Sciatic nerve (tissue), 2 donors: Measurements from ENCODE around the gene GRIA1. TPM values are rescaled to one million over a fixed set of nuclear protein-coding genes. Genes with fewer than 3 reads are reported as not detected.

Experiments
- ATAC-seq: fragments of 200-7000 bp; cut with Tn5 transposase; one replicate; pipeline ENCODE4 v1.9.1; 2020; ENCODE audit warnings: mild to moderate bottlenecking, moderate library complexity
- DNase-seq: peaks from one replicate; pipeline ENCODE4 v3.0.0-alpha.2; 2020; ENCODE audit warnings: low spot score
- intact Hi-C: fragments of 100-400 bp; cut with DNase I; formaldehyde crosslinking; loops from one replicate; pipeline ENCODE4 v1.14.2; 2022
- total RNA-seq: library from RNA; stranded (reverse); fragmentation: NEBNext Ultra II Directional; extraction: Animal tissue kit (Norgen Biotek cat#: 25700); gene quantifications from one replicate; pipeline ENCODE4 v1.2.1, GENCODE V29; 2021
- donor health status: DM: no; HTN: no; CAD: no.
- donor health status: DM: no; HTN: no; CAD: no.

Gene GRIA1
- total RNA-seq = 1.4 TPM

DNA sequence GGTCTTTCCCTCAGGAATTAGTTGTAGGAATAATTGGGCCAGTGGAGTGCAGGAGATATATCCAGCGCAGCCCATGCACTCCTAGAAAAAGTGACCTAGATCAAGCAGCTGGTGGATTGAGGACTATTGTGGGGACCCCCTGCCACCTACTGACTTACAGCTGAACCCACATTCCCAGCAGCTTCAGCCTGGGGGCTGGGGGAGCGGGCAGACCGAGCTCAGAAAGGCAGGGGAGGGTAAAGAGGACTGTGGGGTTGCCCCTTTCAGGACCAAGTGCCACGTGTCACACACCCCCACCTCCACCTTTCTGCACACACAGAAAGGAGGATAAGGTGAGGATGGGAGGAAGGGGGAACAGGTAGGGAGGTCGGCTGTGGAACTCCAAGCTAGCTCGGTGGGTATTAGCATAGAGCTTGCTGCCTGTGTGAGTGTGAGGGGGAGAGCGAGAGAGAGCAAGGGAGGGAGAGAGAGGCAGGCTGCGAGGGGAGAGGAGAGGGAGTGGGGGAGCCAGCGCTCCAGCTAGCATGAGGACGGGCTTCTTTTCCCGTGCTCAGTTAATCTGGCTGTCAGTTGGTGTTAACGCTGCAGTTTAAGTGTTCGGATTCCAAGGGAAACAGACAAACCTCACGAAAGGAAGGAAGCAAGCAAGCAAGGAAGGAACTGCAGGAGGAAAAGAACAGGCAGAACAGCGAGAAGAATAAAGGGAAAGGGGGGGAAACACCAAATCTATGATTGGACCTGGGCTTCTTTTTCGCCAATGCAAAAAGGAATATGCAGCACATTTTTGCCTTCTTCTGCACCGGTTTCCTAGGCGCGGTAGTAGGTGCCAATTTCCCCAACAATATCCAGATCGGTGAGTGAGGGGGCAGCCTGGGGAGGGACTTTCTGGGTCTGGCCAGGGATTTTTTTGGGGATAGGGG, at the start of gene GRIA1:
TSS of gene GRIA1 (plus strand) at position 553 of the 920 bp plus-strand sequence.
- ATAC-seq = peak; percentile 63

DNA sequence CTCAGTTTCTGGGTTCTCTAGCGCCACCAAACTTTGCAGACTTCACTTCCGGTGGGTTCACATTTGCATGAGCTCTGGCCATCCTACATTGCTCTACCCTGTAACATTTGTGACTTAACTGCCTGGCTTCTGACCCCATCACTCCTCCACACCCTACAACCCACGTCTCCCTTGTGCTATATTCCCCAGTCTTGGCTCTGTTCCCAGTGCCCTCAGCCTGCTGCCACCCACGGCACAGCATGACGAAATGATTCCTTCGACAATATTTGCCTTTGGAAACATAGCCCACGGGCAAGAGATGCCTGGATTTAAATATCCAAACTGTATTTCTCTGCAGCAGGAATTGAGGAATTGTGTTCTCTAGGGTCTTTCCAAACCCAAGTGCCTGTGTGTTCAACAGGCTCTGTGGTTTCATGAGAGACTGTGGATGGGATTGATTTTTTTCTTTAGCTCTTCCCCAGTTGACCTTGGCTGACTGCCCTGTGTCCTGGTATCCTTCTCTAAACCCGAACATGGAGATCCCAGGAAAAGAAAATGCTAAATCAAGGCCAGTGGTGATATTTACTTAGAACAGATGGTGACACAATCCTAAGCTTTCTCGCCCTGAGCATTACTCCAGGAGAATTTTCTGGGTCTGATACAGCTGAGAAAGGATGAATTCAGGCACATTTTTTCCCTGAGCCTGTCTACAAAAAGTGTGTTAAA, 44.4 kb upstream of the GRIA1 start:
- intact Hi-C loops = no loop called here
- ATAC-seq (peak; percentile 90), DNase-seq (peak; percentile 72)

More for the DNA sequence above, at the start of gene GRIA1:
- intact Hi-C loops = no loop called here
- no peak for DNase-seq

- intact Hi-C loops = no loop called here
- no peak for ATAC-seq
- no peak for DNase-seq
Observed at GRCh38 chr5:153447534-153447933, 42.9 kb upstream of the GRIA1 start.

DNA sequence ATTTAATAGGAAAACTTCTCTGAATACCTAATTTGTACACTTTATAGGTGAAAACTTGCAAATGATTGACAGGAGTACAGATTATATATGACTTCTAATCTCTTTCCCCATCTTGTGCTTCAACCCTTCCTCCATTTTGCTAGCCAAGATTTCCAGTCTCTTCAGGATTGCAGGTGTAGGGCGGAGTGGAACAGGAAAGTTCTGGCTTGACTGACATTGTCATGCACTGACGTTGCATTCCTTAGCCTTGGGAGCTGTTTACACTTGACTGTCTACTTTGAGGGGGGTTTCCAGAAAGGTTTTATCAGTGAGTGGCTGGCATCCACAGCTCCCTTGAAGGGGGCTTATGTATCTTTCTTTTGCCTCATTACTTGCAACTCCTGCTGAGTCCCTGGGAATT, 34.1 kb upstream of the GRIA1 start:
- intact Hi-C loops = no loop called here
- DNase-seq (no peak), ATAC-seq (no peak)

GRCh38 chr5:153456993-153457392, 33.5 kb upstream of the GRIA1 start:
- DNase-seq = no peak
- no peak for ATAC-seq
- intact Hi-C loops = no loop called here

DNA sequence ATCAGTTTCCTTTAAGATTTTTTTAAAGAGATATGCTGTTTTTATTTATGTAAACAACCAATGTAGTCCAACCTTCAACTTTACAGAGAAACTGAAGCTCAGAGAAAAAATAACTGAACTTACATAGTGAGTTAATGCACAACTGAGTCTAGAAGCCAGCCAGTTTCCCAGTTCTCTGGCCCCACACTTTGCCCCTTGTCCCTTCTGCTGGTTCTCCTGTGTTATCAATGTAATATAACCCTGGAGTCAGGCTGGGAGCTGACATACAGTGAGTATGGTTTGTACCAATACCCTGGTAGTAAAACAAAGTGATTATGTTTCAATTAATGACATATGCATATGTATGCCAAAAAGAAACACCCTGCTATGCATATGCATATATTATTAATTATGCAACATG, 32.2 kb upstream of the GRIA1 start:
- intact Hi-C loops = no loop called here
- no peak for DNase-seq
- no peak for ATAC-seq

GRCh38 chr5:153459051-153459743, 31.3 kb upstream of the GRIA1 start:
- DNase-seq (no peak), ATAC-seq (no peak)
- intact Hi-C loops = no loop called here

GRCh38 chr5:153460421-153460820, 30.0 kb upstream of the GRIA1 start:
- DNase-seq (no peak), ATAC-seq (no peak)

GRCh38 chr5:153461341-153461740, 29.1 kb upstream of the GRIA1 start:
- ATAC-seq (no peak), DNase-seq (no peak)
- intact Hi-C loops = no loop called here

More at GRCh38 chr5:153460421-153460820, 30.0 kb upstream of the GRIA1 start:
- intact Hi-C loops = no loop called here

- ATAC-seq = no peak
- intact Hi-C loops = no loop called here
- no peak for DNase-seq
Observed at GRCh38 chr5:153463806-153464205, 26.7 kb upstream of the GRIA1 start.

DNA sequence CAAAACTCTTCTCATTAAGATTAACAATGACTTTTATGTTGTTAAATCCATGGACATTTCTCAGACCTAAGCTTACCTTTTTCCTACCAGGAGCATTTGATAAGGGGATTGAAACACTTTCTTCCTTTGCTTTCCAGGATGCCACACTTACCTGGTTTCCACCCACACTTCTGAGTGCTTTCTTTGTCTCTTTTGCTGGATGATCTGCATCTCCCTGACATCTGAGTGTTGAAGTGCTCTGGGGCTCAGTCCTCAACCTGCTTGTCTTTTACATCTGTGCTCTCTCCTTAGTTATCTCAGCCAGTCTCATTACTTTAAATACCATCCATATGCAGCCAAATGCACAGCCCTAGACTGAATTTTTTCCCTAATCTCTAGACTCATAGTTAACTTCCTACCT, 22.9 kb upstream of the GRIA1 start:
- intact Hi-C loops = no loop called here
- ATAC-seq (no peak), DNase-seq (no peak)

DNA sequence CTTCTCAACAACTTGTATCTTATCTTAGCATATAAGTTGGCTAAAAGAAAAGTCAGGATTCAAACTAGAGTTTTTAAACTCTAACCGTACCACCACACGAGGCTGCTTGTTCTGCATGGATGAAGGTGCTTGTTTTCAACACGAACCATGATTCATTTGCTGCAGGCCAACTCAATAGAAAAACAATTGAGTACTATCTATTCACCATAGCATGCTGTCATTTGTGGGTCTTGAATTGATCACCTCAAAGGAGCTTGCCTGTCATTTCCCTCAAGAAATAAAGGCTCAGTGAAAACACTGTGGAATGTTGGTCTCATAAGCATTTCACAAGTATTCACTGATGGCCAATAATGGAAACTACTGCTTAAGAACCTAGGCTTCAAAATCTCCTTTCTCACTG, 21.0 kb upstream of the GRIA1 start:
- intact Hi-C loops = no loop called here
- no peak for DNase-seq
- no peak for ATAC-seq

DNA sequence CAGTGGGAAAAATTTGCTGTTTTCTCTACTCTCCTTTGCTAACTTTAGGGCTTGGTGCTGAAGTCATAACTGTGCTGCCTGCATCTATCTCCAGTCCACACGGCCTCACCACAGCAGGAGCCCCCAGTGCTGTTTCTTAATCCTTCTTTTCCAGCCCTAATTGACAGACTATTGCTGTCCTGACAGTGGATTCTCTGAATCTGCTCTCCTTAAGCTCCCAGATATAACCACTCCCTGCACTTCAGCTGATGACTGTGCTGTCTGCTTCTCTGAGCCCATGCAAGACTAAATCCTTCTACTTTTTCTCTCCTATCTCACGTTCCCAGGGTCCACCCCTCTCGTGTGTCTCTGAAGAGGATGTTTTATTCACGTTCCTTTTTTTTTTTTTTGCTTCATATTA, 19.7 kb upstream of the GRIA1 start:
- ATAC-seq (no peak), DNase-seq (no peak)
- intact Hi-C loops = no loop called here

DNA sequence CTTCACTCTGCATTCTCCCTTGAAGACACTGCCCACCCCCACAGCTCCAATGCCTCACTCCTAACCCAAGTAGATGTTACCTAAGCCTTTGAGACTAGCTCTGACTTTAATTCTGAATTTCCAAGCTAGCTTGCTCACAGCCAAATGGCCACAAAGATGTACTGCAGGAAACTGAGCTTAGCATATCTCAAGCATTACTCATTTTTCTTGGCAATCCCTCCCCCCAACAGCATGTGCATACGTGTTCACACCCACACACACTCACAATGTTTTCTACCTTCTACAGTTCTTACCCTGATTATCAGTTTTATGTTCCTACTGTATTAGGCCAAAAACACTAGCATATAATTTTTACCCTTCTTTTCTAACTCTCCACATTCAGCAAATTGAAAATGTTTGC, 13.7 kb upstream of the GRIA1 start:
- DNase-seq = no peak
- no peak for ATAC-seq
- intact Hi-C loops = no loop called here

DNA sequence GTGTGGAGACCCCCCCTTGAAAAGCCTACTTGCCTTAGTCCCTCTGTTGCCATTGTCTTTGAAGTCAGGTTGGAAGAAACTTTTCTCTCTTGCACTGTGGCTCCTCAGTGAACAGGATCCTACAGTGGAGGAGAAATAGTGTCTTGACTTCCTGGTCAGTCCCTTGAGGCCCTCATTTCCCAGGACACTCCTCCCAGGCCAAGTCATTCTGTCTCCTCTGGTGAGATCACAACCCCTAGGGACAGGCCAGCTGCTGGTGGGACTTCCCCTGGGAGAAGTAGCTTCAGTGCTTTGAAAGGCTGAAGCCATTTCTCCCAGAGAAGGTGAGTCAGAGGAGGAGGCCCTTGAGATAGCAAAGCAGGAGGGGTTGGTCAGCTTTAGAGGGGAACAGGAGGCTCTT, 10.1 kb upstream of the GRIA1 start:
- intact Hi-C loops = no loop called here
- ATAC-seq = no peak
- no peak for DNase-seq

DNA sequence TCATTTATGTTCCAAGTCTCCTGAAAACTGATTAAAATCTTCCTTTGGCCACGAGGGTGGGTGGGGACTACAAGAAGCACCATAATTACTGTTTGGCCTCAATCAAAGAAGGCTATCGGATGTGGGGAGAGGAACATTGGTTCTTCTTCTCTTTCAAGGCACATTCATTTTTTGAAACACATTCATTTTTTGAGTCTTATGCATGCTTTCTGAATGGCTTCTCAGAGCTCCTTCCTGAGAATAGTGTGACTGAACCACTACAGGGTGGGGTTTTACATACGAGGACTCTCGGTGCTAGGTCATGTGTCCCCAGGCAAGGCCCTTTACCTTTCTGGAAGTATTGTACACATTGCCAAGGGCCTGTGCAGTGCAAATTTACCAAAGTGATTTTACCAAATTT, 7.0 kb upstream of the GRIA1 start:
- intact Hi-C loops = no loop called here
- ATAC-seq (no peak), DNase-seq (no peak)

- intact Hi-C loops = loop anchor here (5.0 kb wide), 1 partner anchor 482 kb away; no protein-coding TSS in a partner anchor
- DNase-seq (no peak), ATAC-seq (no peak)
Observed at GRCh38 chr5:153485641-153486040, 4.8 kb upstream of the GRIA1 start.

- ATAC-seq = no peak
- intact Hi-C loops = loop anchor here (5.0 kb wide), 1 partner anchor 481 kb away; no protein-coding TSS in a partner anchor
- no peak for DNase-seq
Observed at GRCh38 chr5:153486771-153487170, 3.7 kb upstream of the GRIA1 start.

GRCh38 chr5:153489611-153490010, 859 bp upstream of the GRIA1 start:
- ATAC-seq (no peak), DNase-seq (no peak)
- intact Hi-C loops = loop anchor here (5.0 kb wide), 1 partner anchor 478 kb away; no protein-coding TSS in a partner anchor
